Adrenal gland (tissue), 5 donors: ENCODE measurements around the gene SCAPER.

Experiments
- POLR2A ChIP-seq, 2 donors: fragments of 450-650 bp; IDR thresholded peaks; one replicate each; pipeline ENCODE4 v1.6.1; 2017; ENCODE audit warnings: antibody characterized with exemption in 2 of 2, mild to moderate bottlenecking in 2 of 2, moderate library complexity in 1 of 2
- TF ChIP-seq, protein P1 (sequence below), 6 experiments: fragments of 450-650 bp in 4 of 6; fragments of 200-600 bp in 2 of 6; sonication (generic) in 1 of 6; IDR thresholded peaks; 1 replicate in 5 of 6; 2 replicates in 1 of 6; pipeline versions ENCODE4 v1.5.1 to v1.8.0; 2016 to 2021; ENCODE audit warnings: antibody characterized with exemption in 6 of 6, mild to moderate bottlenecking in 2 of 6, moderate library complexity in 1 of 6
- donor health status: DM: no; HTN: no; CAD: no.

DNA sequence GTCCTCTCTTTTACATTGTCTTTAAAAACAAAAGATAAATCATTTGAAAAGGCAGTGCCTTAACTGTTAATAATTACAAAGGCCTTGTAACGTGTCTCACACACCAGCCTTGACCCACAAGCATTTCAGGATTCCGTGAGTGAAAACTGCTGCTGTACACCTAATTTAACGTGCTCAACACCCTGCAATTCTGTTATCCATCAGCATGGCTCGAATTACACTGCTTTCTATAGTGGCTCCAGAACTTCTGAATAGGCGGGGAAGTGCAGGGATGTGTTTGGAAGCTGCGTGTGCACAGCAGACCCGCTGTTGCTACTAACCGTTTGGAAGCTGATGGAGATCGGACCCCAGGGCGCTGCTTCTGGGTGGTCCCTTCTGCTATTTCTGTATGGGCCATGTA is 584.0 kb downstream of the SCAPER start:
- TF ChIP-seq, protein P1, sequence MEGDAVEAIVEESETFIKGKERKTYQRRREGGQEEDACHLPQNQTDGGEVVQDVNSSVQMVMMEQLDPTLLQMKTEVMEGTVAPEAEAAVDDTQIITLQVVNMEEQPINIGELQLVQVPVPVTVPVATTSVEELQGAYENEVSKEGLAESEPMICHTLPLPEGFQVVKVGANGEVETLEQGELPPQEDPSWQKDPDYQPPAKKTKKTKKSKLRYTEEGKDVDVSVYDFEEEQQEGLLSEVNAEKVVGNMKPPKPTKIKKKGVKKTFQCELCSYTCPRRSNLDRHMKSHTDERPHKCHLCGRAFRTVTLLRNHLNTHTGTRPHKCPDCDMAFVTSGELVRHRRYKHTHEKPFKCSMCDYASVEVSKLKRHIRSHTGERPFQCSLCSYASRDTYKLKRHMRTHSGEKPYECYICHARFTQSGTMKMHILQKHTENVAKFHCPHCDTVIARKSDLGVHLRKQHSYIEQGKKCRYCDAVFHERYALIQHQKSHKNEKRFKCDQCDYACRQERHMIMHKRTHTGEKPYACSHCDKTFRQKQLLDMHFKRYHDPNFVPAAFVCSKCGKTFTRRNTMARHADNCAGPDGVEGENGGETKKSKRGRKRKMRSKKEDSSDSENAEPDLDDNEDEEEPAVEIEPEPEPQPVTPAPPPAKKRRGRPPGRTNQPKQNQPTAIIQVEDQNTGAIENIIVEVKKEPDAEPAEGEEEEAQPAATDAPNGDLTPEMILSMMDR (IDR thresholded peaks at IDR 0.05), result no peak
- TF ChIP-seq POLR2A (IDR thresholded peaks at IDR 0.05), result no peak
